Raji (cell line): ENCODE measurements around the gene ARRB1.

Experiments used
- POLR2A ChIP-seq: IDR thresholded peaks from 2 replicates; pipeline ENCODE4 v1.6.1; 2011; ENCODE audit warnings: low read depth, low read length, control low read depth; ENCODE audit not compliant: insufficient read depth

ARRB1 gene

GRCh38 chr11:75267171-75267970 is 84.1 kb downstream of the ARRB1 start:
- TF ChIP-seq POLR2A = no peak

DNA sequence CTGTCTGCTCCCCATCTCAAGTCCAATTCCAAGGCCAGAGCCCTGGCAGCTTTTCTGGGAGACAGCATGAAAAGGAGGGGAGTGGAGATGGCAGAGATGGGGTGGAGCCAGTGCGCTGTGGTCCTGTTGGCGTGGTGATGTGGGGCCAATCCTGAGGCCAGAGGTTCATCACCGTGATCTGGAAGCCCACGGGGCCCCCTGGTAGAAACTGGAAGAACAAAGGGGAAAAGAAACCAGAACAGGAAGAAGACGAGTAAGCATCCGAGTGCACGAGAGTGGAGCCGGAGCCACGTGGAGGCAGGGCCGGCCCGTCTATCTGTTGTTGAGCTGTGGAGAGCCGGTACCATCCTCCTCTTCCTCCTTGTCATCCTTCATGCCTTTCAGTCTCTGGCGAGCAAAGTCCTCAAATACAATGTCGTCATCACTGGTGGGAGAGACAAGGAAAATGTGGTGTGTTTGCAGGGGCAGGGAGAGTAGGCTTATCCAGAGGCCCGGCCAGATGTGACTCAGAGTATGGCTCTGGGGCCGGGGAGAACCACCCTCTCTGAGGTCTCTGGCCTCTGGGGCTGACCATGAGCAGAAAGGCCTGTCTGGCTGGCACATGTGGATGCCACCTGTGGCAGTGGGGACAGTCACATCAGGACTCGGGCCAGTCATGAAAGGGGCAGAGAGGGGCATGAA is 85.5 kb downstream of the ARRB1 start:
- TF ChIP-seq POLR2A = no peak

- TF ChIP-seq POLR2A = no peak
These were observed 86.5 kb downstream of the ARRB1 start for GRCh38 chr11:75264971-75265370.

DNA sequence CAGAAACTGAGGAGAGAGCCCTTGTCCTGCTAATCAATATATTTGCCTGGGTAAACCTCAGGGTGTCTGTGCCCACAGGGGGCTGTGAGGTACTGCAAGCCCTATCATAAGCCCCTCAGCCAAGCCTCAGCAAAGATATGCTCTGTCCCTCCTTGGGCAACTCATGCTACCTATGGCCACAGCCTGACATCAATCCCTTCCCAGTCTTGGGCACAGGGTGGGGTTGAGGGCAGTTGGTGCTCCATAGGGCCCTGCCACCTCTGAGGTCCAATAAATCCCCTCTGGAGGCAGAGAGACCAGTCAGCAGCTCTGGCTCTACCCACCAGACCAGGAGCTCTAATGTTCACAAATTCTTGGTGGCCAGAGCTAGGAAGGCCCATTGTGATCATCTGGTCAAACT is 87.1 kb downstream of the ARRB1 start:
- no peak for TF ChIP-seq POLR2A

- no peak for TF ChIP-seq POLR2A
These were observed 87.5 kb downstream of the ARRB1 start for GRCh38 chr11:75263944-75264349.

DNA sequence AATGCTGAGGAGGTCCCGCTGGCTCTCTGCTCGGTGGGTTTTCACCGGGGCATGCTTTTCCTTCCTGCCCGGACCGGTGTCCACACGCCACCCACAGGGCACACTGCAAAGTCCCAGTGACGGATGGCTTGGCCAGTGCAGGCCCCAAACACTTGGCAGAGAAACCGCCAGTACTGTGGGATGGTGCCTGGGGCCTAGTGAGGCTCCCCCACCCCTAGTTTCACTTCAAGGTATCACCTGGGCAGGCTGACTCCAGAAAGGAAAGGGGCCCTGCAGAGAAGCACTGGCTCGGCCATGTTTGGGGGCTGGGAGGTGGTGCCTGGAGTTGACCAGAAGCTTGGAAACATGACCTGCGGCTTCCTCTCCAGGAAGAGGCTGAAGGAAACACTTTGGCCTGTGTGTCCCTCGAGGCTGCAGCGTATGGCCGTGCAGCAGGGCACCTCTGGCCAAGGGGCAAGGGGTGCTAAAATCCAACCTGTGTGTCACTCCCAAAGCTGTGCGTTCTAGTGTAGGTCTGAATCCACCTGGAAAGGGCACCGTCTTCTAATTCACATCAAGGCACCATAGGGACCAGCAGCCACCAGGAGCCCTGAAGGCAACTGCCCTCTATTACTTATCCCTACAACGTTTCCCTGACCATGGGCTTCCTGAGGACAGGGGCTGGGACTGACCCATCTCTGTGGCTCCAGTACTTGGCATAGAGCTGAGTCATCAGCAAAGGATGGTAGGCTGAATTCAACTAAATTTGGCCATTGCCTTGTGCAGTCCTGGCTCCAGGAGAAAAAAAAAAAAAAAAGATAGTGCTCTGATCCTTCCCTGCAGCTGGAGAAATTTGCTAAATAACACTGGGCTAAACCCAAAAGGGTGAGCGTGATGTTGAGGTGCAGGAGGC is 88.3 kb downstream of the ARRB1 start:
- no peak for TF ChIP-seq POLR2A

DNA sequence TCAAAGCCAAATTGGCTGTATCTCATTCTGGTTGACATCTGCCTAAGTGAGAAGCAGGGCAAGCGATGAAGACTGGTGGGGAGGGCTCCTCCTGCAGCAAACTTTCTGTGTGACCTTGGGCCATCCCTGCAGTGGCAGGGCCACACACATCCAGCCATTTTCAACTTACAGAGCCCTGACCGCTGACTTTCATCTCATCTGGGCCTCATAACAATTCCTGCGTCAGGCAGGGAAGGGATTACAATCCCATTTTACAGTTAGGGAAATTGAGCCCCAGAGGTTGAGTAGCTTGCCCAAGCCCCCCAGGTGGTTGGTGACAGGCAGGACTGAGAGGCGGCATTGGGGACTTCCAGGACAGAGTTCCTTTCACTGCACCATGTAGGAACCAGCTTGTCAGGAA is 89.0 kb downstream of the ARRB1 start:
- no peak for TF ChIP-seq POLR2A

GRCh38 chr11:75261902-75262361 is 89.5 kb downstream of the ARRB1 start:
- TF ChIP-seq POLR2A = no peak

GRCh38 chr11:75260396-75261170 is 90.9 kb downstream of the ARRB1 start:
- TF ChIP-seq POLR2A = no peak

- TF ChIP-seq POLR2A = no peak
These were observed 97.1 kb downstream of the ARRB1 start for GRCh38 chr11:75254326-75254725.

- TF ChIP-seq POLR2A = no peak
These were observed 101.8 kb downstream of the ARRB1 start for GRCh38 chr11:75249704-75250103.

DNA sequence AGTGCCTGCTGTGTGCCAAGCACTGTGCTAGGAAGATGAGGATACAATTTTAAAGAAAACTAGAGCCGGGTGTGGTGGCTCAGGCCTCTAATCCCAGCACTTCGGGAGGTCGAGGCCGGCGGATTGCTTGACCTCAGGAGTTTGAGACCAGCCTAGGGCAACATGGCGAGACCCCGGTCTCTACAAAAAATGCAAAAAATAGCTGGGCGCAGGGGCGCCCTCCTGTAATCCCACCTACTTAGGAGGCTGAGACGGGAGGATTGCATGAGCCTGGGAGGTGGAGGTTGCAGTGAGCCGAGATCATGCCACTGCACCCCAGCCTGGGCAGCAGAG is 102.6 kb downstream of the ARRB1 start:
- TF ChIP-seq POLR2A = no peak

- no peak for TF ChIP-seq POLR2A
These were observed 104.7 kb downstream of the ARRB1 start for GRCh38 chr11:75246671-75247350.

GRCh38 chr11:75246006-75246670 is 105.3 kb downstream of the ARRB1 start:
- no peak for TF ChIP-seq POLR2A
